SH-SY5Y (cell line): Measurements from ENCODE around the gene AFF2.

Experiments
- GATA2 ChIP-seq: IDR thresholded peaks from 2 replicates; pipeline ENCODE4 v1.6.1; 2011; ENCODE audit warnings: mild to moderate bottlenecking, low read depth, low read length
- GATA3 ChIP-seq: IDR thresholded peaks from 2 replicates; pipeline ENCODE4 v1.6.1; 2011; ENCODE audit warnings: low read depth, mild to moderate bottlenecking, low read length, moderate library complexity

DNA sequence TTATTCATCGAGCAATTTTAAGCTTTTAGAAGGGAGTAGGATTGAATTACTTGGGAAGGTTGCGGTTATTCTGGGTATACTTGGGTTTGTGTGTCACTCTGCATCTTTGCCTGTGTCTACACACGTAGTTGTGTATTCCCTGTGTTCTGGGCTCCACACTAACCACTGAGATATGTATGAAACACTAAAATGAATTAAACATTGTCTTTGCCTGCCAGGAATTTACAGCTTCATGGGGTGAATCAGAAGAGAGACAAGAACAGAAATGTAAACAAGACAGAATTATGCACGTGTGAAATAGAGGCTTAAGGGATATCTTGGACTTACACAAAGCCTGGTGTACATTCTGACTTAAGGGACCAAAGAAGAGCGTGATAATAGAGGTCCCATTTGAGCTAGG is 228.5 kb downstream of the AFF2 start:
- no peak for TF ChIP-seq GATA2
- no peak for TF ChIP-seq GATA3
